Gastroesophageal sphincter (tissue), 3 donors: ENCODE data around the gene ZNF775.

Experiments
- CTCF ChIP-seq, 4 experiments: fragments of 200-600 bp in 2 of 4; fragments of 450-650 bp in 2 of 4; sonication (generic) in 1 of 4; IDR thresholded peaks; one replicate each; pipeline ENCODE4 v1.5.1; 2017 to 2019; ENCODE audit warnings: antibody characterized with exemption in 4 of 4, mild to moderate bottlenecking in 2 of 4, moderate library complexity in 2 of 4
- EP300 ChIP-seq: sonication (generic); formaldehyde crosslinking; IDR thresholded peaks from one replicate; pipeline ENCODE4 v1.6.1; 2017; ENCODE audit warnings: antibody characterized with exemption, mild to moderate bottlenecking
- POLR2A ChIP-seq, 2 donors: fragments of 450-650 bp; IDR thresholded peaks; one replicate each; pipeline ENCODE4 v1.6.1; 2017; ENCODE audit warnings: antibody characterized with exemption in 2 of 2, mild to moderate bottlenecking in 2 of 2, moderate library complexity in 1 of 2
- POLR2AphosphoS5 ChIP-seq: sonication (generic); formaldehyde crosslinking; IDR thresholded peaks from one replicate; pipeline ENCODE4 v1.6.1; 2017; ENCODE audit warnings: antibody characterized with exemption

DNA sequence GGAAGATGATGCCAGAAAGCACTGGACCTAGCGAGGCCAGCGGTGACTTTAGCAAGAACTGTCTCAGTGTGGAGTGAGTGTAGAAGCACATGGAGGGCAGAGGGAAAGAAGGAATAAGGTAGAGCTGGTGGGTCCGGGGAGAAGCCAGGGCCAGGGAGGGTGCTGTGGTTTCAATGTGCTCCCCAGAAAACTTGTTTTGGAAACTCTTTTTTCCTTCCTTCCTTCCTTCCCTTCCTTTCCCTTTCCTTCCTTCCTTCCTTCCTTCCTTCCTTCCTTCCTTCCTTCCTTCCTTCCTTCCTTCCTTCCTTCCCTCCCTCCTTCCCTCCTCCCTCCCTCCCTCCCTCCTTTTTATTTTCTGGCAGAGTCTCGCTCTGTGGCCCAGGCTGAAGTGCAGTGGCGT lies 32.2 kb upstream of the ZNF775 start:
- TF ChIP-seq POLR2AphosphoS5 (no peak), CTCF (IDR thresholded peaks at IDR 0.05) (no peak), EP300 (no peak), POLR2A (IDR thresholded peaks at IDR 0.05) (no peak)
